DOHH2 (cell line): ENCODE results near the gene ATP5F1B.
"Not testable (repeated sequence)": the region's sequence is repeated elsewhere in the genome, so short reads cannot be mapped to it uniquely, and the experiment has no call there.

ENCODE experiments used
- H3F3A ChIP-seq: fragments of 200-600 bp; sonication (generic), shearing (Covaris generic); 2 replicates; pipeline ENCODE4 v1.6.0; 2016; ENCODE audit warnings: antibody characterized with exemption, mild to moderate bottlenecking; ENCODE audit not compliant: control insufficient read depth, insufficient read depth
- H3K27ac ChIP-seq: fragments of 200-600 bp; sonication (generic); 2 replicates; pipeline ENCODE4 v1.5.1; 2014; ENCODE audit warnings: low read depth, mild to moderate bottlenecking, low read length, moderate library complexity
- H3K27me3 ChIP-seq: fragments of 200-600 bp; sonication (generic); 2 replicates; pipeline ENCODE4 v1.6.1; 2014; ENCODE audit warnings: mild to moderate bottlenecking, low read length, mixed read lengths; ENCODE audit not compliant: control insufficient read depth
- H3K36me3 ChIP-seq: fragments of 200-600 bp; sonication (generic); 2 replicates; pipeline ENCODE4 v1.6.1; 2014; ENCODE audit warnings: mild to moderate bottlenecking, low read length, moderate library complexity, mixed read lengths; ENCODE audit not compliant: control insufficient read depth
- H3K4me1 ChIP-seq: fragments of 200-600 bp; sonication (generic); 2 replicates; pipeline ENCODE4 v1.6.1; 2014; ENCODE audit warnings: mild to moderate bottlenecking, low read length, mixed read lengths; ENCODE audit not compliant: control insufficient read depth
- H3K4me2 ChIP-seq: fragments of 200-600 bp; sonication (generic); 2 replicates; pipeline ENCODE4 v1.6.0; 2014; ENCODE audit warnings: mild to moderate bottlenecking, low read length, moderate library complexity
- H3K4me3 ChIP-seq: fragments of 200-600 bp; sonication (generic); 2 replicates; pipeline ENCODE4 v1.5.1; 2014; ENCODE audit warnings: mild to moderate bottlenecking, low read length, mixed read lengths
- H3K79me2 ChIP-seq: fragments of 200-600 bp; sonication (generic); 2 replicates; pipeline ENCODE4 v1.6.1; 2014; ENCODE audit warnings: mild to moderate bottlenecking, low read length, mixed read lengths; ENCODE audit not compliant: control insufficient read depth
- H3K9me2 ChIP-seq: fragments of 200-600 bp; sonication (generic); replicated peaks from 2 replicates; pipeline ENCODE4 v1.6.1; 2014; ENCODE audit warnings: mild to moderate bottlenecking, low read length, mixed read lengths; ENCODE audit not compliant: control insufficient read depth
- H3K9me3 ChIP-seq: fragments of 200-600 bp; sonication (generic); 2 replicates; pipeline ENCODE4 v1.6.1; 2014; ENCODE audit warnings: antibody characterized with exemption, low read length, mixed read lengths; ENCODE audit not compliant: control insufficient read depth, insufficient read depth
- H4K20me1 ChIP-seq: fragments of 200-600 bp; sonication (generic); 2 replicates; pipeline ENCODE4 v1.6.0; 2014; ENCODE audit warnings: low read depth, mild to moderate bottlenecking, antibody characterized with exemption, low read length, moderate library complexity; ENCODE audit not compliant: control insufficient read depth, insufficient read depth
- EZH2phosphoT487 ChIP-seq: fragments of 200-600 bp; sonication (generic); IDR thresholded peaks from 2 replicates; pipeline ENCODE4 v1.6.1; 2017; ENCODE audit warnings: borderline replicate concordance, mild to moderate bottlenecking, antibody characterized with exemption, low read length, moderate library complexity, mixed read lengths
- TF ChIP-seq, protein P1 (sequence below): fragments of 200-600 bp; sonication (generic); IDR thresholded peaks from one replicate; pipeline ENCODE4 v1.5.1; 2014; ENCODE audit warnings: antibody characterized with exemption, mild to moderate bottlenecking, low read depth, low read length; ENCODE audit not compliant: poor library complexity, severe bottlenecking

Gene ATP5F1B

GRCh38 chr12:56661560-56661959 is 15.8 kb upstream of the ATP5F1B start:
- peaks cover 38% of the 10 kb centered on the region for H3K36me3 ChIP-seq
- no peaks in the 10 kb centered on the region for H3K9me3 ChIP-seq
- no peaks in the 10 kb centered on the region for H3K27me3 ChIP-seq
- TF ChIP-seq, protein P1, sequence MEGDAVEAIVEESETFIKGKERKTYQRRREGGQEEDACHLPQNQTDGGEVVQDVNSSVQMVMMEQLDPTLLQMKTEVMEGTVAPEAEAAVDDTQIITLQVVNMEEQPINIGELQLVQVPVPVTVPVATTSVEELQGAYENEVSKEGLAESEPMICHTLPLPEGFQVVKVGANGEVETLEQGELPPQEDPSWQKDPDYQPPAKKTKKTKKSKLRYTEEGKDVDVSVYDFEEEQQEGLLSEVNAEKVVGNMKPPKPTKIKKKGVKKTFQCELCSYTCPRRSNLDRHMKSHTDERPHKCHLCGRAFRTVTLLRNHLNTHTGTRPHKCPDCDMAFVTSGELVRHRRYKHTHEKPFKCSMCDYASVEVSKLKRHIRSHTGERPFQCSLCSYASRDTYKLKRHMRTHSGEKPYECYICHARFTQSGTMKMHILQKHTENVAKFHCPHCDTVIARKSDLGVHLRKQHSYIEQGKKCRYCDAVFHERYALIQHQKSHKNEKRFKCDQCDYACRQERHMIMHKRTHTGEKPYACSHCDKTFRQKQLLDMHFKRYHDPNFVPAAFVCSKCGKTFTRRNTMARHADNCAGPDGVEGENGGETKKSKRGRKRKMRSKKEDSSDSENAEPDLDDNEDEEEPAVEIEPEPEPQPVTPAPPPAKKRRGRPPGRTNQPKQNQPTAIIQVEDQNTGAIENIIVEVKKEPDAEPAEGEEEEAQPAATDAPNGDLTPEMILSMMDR: no peak
- no peak for TF ChIP-seq EZH2phosphoT487
- H3K9me2 ChIP-seq: no peaks in the 10 kb centered on the region
- 0 out of 2 replicates have a peak, but pooled peaks cover 5% of the 10 kb centered on the region for H3K4me1 ChIP-seq
- no peak overlapping the region for H3K4me3 ChIP-seq
- no peak overlapping the region for H3K4me2 ChIP-seq
- peaks cover 44% of the 10 kb centered on the region for H3F3A ChIP-seq
- no peaks in the 10 kb centered on the region for H4K20me1 ChIP-seq
- H3K79me2 ChIP-seq: no peaks in the 10 kb centered on the region
- H3K27ac ChIP-seq: no peak overlapping the region

GRCh38 chr12:56658921-56659320 is 13.1 kb upstream of the ATP5F1B start:
- Histone ChIP-seq H3K9me2 (no peaks in the 10 kb centered on the region), H3K9me3 (peaks cover 7% of the 10 kb centered on the region; the same call in 1 of the 2 replicates), H3K4me1 (0 out of 2 replicates have a peak, but pooled peaks cover 5% of the 10 kb centered on the region), H3K4me3 (no peak overlapping the region), H4K20me1 (no peaks in the 10 kb centered on the region), H3K27me3 (no peaks in the 10 kb centered on the region), H3K4me2 (no peak overlapping the region), H3F3A (peaks cover 30% of the 10 kb centered on the region), H3K79me2 (no peaks in the 10 kb centered on the region), H3K27ac (no peak overlapping the region), H3K36me3 (peaks cover 11% of the 10 kb centered on the region)
- no peak for TF ChIP-seq EZH2phosphoT487
- TF ChIP-seq, protein P1: no peak

DNA sequence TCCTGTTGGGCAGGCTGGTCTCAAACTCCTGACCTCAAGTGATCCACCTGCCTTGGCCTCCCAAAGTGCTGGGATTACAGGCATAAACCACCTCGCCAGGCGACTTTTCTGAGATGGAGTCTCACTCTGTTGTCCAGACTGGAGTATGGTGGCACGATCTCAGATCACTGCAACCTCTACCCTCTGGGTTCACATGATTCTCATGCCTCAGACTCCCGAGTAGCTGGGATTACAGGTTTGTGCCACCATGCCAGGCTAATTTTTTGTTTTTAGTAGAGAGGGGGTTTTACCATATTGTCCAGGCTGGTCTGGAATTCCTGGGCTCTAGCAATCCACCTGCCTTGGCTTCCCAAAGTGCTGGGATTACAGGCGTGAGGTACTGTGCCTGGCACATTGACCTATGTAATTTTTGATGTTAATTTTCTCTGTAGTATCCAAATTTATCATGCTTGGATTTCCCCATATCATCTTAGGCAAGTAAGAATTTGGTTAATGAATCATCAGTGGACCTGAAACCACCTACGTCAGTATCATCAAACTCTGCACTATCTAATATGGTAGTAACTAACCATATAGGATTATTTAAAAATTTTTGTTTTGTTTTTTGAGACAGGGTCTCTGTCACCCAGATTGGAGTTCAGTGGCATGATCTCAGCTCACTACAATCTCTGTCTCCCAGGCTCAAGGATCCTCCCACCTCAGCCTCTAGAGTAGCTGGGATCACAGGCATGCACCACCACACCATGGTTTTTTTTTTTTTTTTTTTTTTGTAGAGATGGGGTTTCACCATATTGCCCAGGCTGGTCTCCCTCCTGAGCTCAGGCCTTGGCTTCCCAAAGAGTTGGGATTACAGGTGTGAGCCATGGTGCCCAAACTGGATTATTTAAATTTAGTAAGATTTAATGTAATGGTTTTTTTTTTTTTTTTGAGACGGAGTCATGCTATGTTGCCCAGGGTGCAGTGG is 11.9 kb upstream of the ATP5F1B start:
- Histone ChIP-seq H3K79me2 (no peaks in the 10 kb centered on the region), H3K9me3 (peaks cover 13% of the 10 kb centered on the region; the same call in 1 of the 2 replicates), H3K36me3 (no peaks in the 10 kb centered on the region), H3K27me3 (no peaks in the 10 kb centered on the region), H3K4me3 (no peak overlapping the region), H3K4me1 (0 out of 2 replicates have a peak, but pooled peaks cover 5% of the 10 kb centered on the region), H3F3A (peaks cover 19% of the 10 kb centered on the region), H3K9me2 (no peaks in the 10 kb centered on the region), H3K27ac (no peak overlapping the region), H4K20me1 (no peaks in the 10 kb centered on the region), H3K4me2 (no peak overlapping the region)
- TF ChIP-seq EZH2phosphoT487: no peak
- TF ChIP-seq, protein P1: no peak

GRCh38 chr12:56653781-56654180 is 8.0 kb upstream of the ATP5F1B start:
- peaks cover 14% of the 10 kb centered on the region; the same call in 1 of the 2 replicates for H3K9me3 ChIP-seq

DNA sequence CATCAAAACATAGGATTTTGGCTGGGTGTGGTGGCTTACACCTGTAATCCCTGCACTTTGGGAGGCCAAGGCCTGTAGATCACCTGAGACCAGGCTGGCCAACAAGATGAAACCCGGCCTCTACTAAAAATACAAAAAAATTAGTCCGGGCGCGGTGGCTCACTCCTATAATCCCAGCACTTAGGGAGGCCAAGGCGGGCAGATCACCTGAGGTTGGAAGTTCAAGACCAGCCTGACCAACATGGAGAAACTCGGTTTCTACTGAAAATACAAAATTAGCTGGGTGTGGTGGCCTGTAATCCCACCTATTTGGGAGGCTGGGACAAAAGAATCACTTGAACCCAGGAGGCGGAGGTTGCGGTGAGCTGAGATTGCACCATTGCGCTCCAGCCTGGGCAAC is 2.2 kb upstream of the ATP5F1B start:
- Histone ChIP-seq H3K4me1 (peaks cover 23% of the 10 kb centered on the region), H3K79me2 (peaks cover 31% of the 10 kb centered on the region), H3F3A (peaks cover 13% of the 10 kb centered on the region), H4K20me1 (peaks cover 17% of the 10 kb centered on the region), H3K36me3 (peaks cover 27% of the 10 kb centered on the region)
- H3K4me2 ChIP-seq, H3K27me3 ChIP-seq, H3K9me3 ChIP-seq, H3K27ac ChIP-seq, H3K4me3 ChIP-seq, H3K9me2 ChIP-seq: not testable (repeated sequence)

More at GRCh38 chr12:56653781-56654180, 8.0 kb upstream of the ATP5F1B start:
- not testable (repeated sequence) for H3K27ac ChIP-seq, H3K4me3 ChIP-seq, H3K36me3 ChIP-seq, H3K4me1 ChIP-seq, H3K79me2 ChIP-seq, H4K20me1 ChIP-seq, H3K4me2 ChIP-seq, H3F3A ChIP-seq, H3K27me3 ChIP-seq, H3K9me2 ChIP-seq
